HG03175 (cell line): ENCODE measurements around the gene CYP2E1.
"Not testable (repeated sequence)": the region's sequence is repeated elsewhere in the genome, so short reads cannot be mapped to it uniquely, and the experiment has no call there.

ENCODE experiments used
- ATAC-seq: cut with Tn5 transposase; IDR thresholded peaks from one replicate; pipeline ENCODE4 v1.9.1; 2021; ENCODE audit warnings: mild to moderate bottlenecking, moderate library complexity; ENCODE audit not compliant: unreplicated experiment

CYP2E1 gene

GRCh38 chr10:133568831-133569527, 41.8 kb downstream of the CYP2E1 start:
- ATAC-seq: not testable (repeated sequence)

- not testable (repeated sequence) for ATAC-seq
Measured at GRCh38 chr10:133569801-133570200, 42.6 kb downstream of the CYP2E1 start.

GRCh38 chr10:133572055-133572454, 44.9 kb downstream of the CYP2E1 start:
- not testable (repeated sequence) for ATAC-seq

GRCh38 chr10:133573460-133573859, 46.3 kb downstream of the CYP2E1 start:
- ATAC-seq: not testable (repeated sequence)

- not testable (repeated sequence) for ATAC-seq
Measured at GRCh38 chr10:133577037-133577436, 49.9 kb downstream of the CYP2E1 start.
